HG02642 (cell line): ENCODE results near the gene THBS2.
"Not testable (repeated sequence)": the region's sequence is repeated elsewhere in the genome, so short reads cannot be mapped to it uniquely, and the experiment has no call there.

Experiments
- ATAC-seq: cut with Tn5 transposase; IDR thresholded peaks from one replicate; pipeline ENCODE4 v1.9.1; 2021; ENCODE audit warnings: mild to moderate bottlenecking; ENCODE audit not compliant: unreplicated experiment, poor library complexity

Gene THBS2

GRCh38 chr6:169189686-169190085 is 64.0 kb downstream of the THBS2 start:
- ATAC-seq: no peak

DNA sequence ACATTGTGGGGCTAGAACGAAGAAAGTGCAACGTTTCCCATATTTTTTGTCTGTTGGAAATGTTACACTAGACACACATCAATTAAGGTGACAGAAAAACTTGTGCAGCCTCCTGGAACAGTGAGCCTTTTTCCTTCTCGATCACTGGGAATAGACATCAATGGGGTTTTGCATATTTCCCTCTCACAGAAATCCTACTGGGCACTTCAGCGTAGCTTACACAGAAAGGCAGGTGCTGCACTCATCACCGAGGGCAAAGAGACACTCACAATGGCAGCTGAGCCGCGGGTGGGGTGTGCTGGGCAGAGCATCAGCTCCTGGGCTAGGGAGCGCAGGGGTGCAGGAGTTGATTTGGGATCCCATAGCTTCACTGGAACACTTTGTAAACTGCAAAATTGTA is 64.5 kb downstream of the THBS2 start:
- no peak for ATAC-seq

GRCh38 chr6:169188475-169188874 is 65.2 kb downstream of the THBS2 start:
- ATAC-seq: no peak

DNA sequence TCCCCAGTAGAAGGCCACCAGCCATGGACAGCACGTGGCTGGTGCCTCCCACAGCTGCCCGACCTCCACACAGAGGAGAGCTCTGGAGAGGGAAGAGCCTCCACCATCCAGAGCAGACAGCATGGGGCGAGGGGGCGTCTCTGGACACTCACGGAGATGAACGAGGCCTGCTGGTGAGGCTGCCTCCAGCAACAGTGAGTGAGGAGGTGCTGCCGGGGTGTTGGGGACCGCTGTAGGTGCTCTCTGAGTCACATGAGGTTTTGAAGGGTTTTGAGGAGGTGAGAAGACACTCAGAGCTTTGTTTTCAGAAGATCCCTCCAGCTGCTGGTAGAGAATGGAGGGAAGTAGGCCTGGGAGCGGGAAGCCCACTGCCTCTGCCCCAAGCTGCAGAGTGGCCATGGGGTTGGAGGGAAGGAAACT is 65.6 kb downstream of the THBS2 start:
- ATAC-seq: no peak

DNA sequence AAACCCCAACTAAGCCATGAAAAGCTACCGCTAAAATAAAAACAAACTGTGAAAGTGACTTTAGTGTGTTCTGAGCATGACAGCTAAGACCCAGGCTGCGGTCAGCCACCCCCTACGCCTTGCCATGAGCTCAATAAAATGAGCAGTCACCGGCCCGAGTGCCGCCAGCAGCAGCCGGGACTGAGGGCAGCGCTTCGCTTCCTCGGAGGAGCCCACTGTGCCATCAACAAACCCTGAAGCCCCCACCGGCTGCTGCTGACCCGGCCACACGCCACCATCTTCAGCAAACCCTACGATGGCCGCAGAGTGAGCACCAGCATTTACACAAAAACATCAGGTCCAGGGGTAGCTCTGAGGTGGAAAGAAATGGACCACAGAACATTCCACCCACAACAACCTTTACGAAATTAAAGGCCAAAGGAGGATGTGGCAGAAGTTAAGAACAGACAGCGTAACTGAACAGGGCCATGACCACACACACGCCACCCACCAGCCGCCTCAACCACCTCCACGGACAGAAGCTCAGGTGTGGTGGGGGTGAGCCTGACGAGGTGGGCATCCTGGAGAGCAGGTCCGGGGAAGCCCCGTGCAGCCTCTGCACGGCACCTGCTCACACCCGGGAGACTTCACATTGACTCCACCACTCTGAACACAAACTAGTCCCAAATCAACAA is 67.0 kb downstream of the THBS2 start:
- no peak for ATAC-seq

DNA sequence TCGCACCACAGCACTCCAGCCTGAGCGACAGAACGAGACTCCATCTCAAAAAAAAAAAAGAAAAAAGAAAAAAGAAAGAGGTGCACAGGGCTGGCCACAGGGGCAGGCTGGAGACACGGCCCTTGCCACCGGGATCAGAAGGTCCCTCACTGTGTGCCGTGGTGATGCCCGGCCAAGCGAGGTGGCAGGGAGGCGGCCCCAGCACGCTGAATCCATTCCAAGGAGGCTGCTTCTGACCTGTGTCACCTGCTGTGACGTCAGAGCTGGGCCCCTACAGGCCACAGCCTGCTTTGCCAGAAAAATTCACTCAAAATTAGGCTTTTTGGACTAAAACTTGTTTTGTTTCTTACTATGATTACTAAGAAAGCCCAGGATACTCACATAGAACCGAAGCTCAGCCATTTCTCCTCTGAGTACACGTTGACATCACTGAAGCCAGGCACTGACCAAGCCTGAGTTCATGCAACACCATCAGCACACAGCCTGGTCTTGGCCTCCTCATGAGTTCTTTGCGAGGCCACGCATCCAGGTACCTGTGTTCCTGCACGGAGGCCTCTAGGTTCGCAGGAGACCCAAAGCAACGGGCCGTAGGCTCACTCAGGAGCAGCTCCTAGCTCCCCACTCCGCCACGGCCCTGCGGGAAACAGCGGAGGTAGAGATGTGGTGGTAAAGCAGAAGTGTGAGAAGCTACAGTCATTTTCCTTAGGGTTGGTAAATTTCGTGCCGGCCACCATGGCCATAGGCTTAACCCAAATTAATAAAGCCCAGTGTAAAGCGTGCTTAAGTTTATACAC is 67.8 kb downstream of the THBS2 start:
- ATAC-seq: no peak

DNA sequence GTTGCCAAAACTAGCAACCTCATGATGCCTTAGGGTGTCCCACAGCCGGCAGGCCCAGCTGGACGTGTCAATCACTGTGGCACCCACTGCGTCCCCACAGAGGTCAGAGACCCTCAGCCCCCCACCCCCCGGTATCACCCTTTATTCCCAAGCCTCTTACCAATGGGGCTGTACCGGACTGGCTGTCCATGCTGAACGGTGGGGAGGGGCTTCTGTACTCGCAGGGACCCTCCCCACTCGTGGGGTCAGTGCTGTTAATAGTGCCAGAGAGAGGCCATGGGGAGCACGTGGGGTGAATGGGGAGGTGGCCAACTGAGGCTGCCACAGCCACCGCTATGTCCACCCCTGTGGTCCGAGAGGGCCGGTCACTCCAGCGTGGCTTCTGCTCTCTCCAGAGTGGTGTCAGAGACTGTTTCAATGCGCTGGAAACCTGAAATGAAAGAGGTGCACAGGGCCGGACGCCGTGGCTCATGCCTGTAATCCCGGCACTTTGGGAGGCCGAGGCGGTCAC is 68.6 kb downstream of the THBS2 start:
- no peak for ATAC-seq

DNA sequence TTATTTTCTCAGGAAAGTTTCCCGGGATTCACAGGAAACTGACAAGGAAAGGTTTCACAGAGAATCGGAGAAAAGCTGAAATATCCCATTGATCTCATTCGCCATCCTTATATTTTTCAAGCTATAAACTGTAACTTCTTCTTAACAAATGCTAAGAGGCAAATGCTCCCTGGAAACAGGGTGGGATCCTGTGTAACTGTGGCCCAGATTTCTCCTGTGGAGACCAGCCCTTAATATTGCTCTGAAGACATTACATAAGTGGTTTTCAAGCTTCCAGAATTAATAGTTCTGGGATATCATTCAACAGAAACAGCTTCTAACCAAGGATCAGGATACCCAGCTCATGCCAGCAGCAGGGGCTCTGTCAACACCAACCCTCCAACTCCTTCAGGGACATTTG is 69.2 kb downstream of the THBS2 start:
- ATAC-seq: no peak

GRCh38 chr6:169183233-169183632 is 70.4 kb downstream of the THBS2 start:
- ATAC-seq: no peak

- ATAC-seq: not testable (repeated sequence)
Observed at GRCh38 chr6:169179831-169180230, 73.8 kb downstream of the THBS2 start.

DNA sequence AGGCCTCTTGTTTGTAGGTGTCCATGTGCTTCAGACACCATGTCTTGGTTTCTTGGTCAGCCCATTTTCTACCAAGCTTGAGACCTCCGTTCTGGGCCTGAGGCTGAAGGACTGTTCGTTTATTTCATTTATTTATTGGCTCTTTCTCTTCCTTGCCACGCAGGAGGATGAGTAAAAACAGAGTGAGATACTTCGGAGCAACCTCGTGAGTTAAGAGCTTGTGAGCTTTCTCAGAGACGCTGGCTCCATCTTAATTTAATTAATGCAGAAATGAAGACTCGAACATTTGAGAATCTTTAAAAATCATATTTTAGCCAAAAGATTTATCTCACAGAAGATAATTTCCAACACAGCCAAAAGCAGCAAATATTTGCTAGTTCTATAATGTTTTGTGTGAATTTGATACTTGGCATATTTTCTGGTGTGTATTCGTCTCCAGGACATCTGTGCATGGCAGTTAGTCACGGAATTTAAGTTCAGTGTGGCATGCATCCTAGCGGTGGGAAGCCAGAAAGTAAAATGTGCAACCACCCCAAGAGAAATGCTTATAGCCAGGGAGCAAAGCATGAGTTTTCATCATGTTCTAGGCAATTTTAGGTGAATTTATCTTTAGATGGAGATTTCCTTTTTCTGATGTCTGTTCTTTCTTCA is 76.0 kb downstream of the THBS2 start:
- no peak for ATAC-seq

DNA sequence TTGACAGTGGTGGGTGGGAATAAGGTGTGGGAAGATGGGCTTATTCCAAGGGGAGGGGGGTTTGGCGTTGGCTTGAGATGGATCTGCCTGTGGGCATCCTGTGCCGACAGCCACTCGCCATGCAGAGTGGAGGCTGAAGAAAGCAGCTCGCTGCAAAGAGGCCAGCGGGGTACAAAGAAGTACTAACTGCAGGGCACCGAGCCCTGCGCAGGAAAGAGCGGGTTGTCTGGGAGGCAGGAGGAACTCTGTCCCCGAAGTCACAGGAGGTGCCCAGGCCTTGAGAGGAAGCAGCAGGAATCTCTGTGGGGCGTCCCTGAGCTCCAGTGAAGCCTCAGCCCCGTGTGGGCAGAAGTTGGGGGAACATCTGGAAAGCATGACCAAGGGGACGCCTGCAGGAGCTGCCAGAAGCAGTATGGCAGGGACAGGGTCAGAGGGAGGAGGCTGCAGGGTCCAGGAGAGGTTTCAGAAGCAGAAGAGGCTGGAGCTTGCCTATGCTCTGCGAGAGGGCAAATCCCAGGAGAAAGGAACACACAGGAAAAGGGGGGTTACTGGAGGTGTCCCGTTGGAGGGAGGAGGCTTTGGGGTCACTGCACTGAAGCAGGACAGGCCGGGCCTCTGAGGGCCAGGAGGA is 77.2 kb downstream of the THBS2 start:
- no peak for ATAC-seq

DNA sequence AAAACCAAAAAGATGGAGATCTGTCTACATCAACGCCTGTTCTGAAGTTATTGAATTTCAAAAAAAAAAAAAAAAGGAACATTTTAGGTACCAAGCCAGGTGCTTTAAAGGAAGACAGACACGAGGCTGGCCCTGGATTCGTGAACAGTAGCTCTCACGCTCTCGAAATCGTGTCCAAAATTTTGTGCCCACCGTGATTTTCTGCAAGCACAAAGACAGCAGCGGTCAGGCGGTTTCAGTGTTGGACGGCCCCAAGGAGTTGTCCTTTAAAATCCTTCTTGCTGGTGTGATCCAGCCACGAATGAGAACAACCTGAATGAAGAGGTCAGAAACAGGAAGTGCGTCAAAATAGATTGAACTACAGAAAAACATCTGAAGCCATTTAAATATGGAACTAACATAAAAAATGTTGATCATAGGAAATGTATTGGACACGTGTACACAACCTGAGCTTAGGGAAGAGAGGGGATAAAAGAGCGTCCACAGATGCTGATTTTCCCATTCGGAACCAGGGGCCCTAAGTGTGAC is 78.2 kb downstream of the THBS2 start:
- no peak for ATAC-seq

- no peak for ATAC-seq
Observed at GRCh38 chr6:169174516-169175359, 78.9 kb downstream of the THBS2 start.

DNA sequence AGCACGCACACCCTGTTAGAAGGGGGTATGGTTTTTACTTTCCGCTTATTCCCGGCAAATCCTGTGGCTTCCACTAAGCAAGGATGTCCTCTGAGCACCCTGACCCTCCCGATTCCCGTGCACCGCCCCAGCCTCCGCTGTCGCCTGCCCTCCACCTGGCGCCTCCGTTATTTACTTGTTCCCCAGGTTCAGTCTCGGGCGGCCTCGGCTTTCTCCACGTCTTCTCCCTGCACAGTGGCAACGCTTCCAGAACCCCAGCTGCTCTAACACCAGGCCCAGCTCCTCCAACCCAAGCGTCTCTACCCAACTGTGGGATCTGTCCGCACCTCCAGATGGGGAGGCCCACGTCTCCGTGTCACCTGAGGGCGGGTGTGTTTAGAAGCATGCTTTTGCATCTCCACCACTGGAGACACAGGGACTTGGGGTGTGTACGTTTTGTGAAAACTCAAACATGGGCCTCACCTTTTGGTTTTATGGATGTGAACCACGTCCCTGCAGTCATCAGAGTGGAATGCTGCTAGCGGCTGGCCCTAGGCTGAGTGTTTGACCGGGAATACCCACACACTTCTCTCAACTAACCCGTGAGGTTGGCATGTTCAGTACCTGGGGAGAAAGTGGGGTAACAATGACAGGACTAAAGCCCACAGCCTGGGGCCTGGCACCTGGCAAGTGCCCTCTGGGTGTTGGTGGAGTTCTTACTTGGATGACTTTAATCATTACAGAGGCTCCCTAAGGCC is 79.9 kb downstream of the THBS2 start:
- ATAC-seq: no peak

- no peak for ATAC-seq
Observed at GRCh38 chr6:169172946-169173345, 80.7 kb downstream of the THBS2 start.

DNA sequence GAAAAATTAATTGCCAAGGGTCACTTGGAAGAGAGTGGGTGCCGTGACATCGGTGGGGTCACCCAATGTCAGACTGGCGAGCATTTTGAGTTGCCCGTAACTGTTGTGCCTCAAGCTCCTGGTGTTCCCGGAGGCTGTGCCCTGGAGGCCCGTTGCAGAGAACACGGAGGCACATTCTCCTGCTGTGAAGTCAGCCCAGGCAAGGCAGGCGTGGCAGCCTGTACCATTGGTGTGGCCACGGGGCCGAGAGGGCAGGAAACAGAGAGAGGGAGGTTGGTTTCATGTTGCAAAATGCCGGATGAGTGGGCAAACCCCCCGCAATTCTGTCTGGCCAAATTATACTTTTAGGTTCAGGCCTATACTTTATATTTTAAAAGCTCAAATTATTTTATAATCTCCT is 81.2 kb downstream of the THBS2 start:
- ATAC-seq: no peak

DNA sequence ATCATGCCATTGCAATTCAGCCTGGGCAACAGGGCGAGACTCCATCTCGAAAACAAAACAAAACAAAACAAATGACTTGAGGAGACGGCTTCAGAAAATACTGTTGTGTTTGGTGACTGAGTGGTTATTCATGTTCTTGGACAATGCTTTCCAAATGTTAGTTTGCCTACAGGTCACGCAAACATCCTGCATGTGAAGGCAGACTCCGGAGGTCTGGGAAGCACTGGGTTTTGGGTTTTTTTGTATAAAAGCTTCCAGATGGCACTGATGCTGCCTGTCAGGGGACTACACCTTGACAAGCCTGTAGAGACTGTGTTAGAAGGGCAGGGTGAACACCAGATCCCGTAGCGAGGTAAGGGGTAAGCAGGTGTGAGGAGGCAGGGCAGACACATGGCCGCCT is 81.7 kb downstream of the THBS2 start:
- no peak for ATAC-seq

DNA sequence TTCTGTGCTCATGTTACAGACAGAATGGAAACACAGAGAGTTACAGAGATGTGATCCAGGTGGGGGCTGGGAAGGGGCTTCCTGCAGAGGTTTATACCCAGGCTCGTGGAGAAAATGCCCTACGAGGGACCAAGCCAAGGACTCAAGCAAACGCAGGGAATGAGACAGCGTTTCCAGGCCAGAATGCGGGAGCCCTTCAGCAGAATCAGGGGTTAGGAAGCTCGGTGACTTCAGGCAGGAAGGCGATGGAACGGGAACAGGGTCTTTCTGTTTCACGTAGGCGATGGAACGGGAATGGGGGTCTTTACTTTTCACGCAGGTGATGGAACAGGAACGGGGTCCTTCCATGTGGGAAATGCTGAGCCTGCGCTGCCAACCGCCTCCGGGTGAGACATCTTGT is 82.6 kb downstream of the THBS2 start:
- ATAC-seq: no peak
